HG03342 (cell line): Measurements from ENCODE around the gene USP6NL.

Source experiments
- ATAC-seq: cut with Tn5 transposase; IDR thresholded peaks from one replicate; pipeline ENCODE4 v1.9.1; 2021; ENCODE audit warnings: mild to moderate bottlenecking, moderate library complexity; ENCODE audit not compliant: unreplicated experiment

Gene USP6NL

GRCh38 chr10:11553773-11554381 lies 57.6 kb downstream of the USP6NL start:
- peak; percentile 81 for ATAC-seq

GRCh38 chr10:11551916-11552602 lies 59.4 kb downstream of the USP6NL start:
- no peak for ATAC-seq

GRCh38 chr10:11551104-11551503 lies 60.3 kb downstream of the USP6NL start:
- ATAC-seq: no peak

- ATAC-seq: no peak
These were observed 62.7 kb downstream of the USP6NL start for GRCh38 chr10:11548768-11549099.

- ATAC-seq: no peak
These were observed 63.2 kb downstream of the USP6NL start for GRCh38 chr10:11548065-11548767.

GRCh38 chr10:11546581-11546980 lies 64.9 kb downstream of the USP6NL start:
- no peak for ATAC-seq

- ATAC-seq: no peak
These were observed 70.2 kb downstream of the USP6NL start for GRCh38 chr10:11541296-11541695.

- ATAC-seq: no peak
These were observed 72.1 kb downstream of the USP6NL start for GRCh38 chr10:11539191-11539868.

- no peak for ATAC-seq
These were observed 72.6 kb downstream of the USP6NL start for GRCh38 chr10:11538834-11539190.

GRCh38 chr10:11536228-11536627 lies 75.2 kb downstream of the USP6NL start:
- no peak for ATAC-seq

GRCh38 chr10:11535346-11535959 lies 76.0 kb downstream of the USP6NL start:
- peak; percentile 38 for ATAC-seq

GRCh38 chr10:11533328-11533781 lies 78.1 kb downstream of the USP6NL start:
- ATAC-seq: no peak

GRCh38 chr10:11532306-11532705 lies 79.1 kb downstream of the USP6NL start:
- ATAC-seq: no peak

- ATAC-seq: no peak
These were observed 80.6 kb downstream of the USP6NL start for GRCh38 chr10:11530806-11531205.

GRCh38 chr10:11529276-11529903 lies 82.1 kb downstream of the USP6NL start:
- ATAC-seq: no peak

- no peak for ATAC-seq
These were observed 83.2 kb downstream of the USP6NL start for GRCh38 chr10:11528286-11528685.

GRCh38 chr10:11527691-11528255 lies 83.7 kb downstream of the USP6NL start:
- ATAC-seq: no peak

GRCh38 chr10:11527068-11527467 lies 84.4 kb downstream of the USP6NL start:
- ATAC-seq: no peak

- ATAC-seq: no peak
These were observed 85.9 kb downstream of the USP6NL start for GRCh38 chr10:11525503-11525902.

- no peak for ATAC-seq
These were observed 88.6 kb downstream of the USP6NL start for GRCh38 chr10:11522821-11523245.
